ENCODE results near the gene RIMBP2.

Gene RIMBP2

DNA sequence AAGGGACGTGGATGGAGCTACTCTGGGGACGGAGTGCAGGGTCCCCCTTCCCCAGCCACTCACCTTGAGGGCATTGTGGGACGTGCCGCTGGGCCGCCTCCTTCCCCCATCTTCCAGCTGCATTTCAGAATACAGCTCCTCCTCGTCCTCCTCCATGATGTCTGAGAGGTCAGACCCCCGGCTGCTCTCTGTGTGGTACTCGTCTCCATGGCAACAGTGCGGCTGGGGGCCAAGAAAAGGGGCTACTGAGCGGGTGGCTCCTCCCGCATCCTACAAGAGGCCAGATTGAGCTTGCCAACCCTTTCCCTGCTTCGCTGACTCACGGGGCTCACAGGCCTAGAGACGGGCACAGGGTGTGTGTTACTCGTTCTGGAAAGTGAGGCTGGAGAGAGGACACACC lies 288.0 kb downstream of the RIMBP2 start:
- Histone ChIP-seq H3F3A (ENCODE audit: insufficient read depth, low read length) (no peaks in the 10 kb centered on the region), H3K79me2 (ENCODE audit: low read length) (no peaks in the 10 kb centered on the region), H3K27ac (ENCODE audit: low read length) (no peak overlapping the region), H2AFZ (ENCODE audit: low read length) (no peak overlapping the region), H3K4me3 (ENCODE audit: low read length) (no peak overlapping the region), H3K9ac (ENCODE audit: low read length) (no peak overlapping the region), H3K4me1 (ENCODE audit: low read length) (no peaks in the 10 kb centered on the region), H3K9me2 (replicated peaks; ENCODE audit: insufficient read depth, low read length) (no peaks in the 10 kb centered on the region), H3K9me3 (replicated peaks; ENCODE audit: insufficient read depth, low read length) (no peaks in the 10 kb centered on the region), H3K4me2 (ENCODE audit: low read depth, low read length) (no peak overlapping the region), H3K36me3 (replicated peaks; ENCODE audit: insufficient read depth, low read length) (no peaks in the 10 kb centered on the region), H4K20me1 (ENCODE audit: insufficient read depth, low read length) (no peaks in the 10 kb centered on the region), H3K27me3 (replicated peaks; ENCODE audit: insufficient read depth, low read length) (no peaks in the 10 kb centered on the region; the same call in 1 of the 2 replicates)
- TF ChIP-seq EZH2phosphoT487 (IDR thresholded peaks at IDR 0.05; ENCODE audit: low read length) (no peak), EZH2 (optimal IDR thresholded peaks at IDR 0.05; ENCODE audit: low read depth, low read length) (no peak)
- TF ChIP-seq, protein P1, sequence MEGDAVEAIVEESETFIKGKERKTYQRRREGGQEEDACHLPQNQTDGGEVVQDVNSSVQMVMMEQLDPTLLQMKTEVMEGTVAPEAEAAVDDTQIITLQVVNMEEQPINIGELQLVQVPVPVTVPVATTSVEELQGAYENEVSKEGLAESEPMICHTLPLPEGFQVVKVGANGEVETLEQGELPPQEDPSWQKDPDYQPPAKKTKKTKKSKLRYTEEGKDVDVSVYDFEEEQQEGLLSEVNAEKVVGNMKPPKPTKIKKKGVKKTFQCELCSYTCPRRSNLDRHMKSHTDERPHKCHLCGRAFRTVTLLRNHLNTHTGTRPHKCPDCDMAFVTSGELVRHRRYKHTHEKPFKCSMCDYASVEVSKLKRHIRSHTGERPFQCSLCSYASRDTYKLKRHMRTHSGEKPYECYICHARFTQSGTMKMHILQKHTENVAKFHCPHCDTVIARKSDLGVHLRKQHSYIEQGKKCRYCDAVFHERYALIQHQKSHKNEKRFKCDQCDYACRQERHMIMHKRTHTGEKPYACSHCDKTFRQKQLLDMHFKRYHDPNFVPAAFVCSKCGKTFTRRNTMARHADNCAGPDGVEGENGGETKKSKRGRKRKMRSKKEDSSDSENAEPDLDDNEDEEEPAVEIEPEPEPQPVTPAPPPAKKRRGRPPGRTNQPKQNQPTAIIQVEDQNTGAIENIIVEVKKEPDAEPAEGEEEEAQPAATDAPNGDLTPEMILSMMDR (IDR thresholded peaks at IDR 0.05; ENCODE audit: low read length): no peak
- no peak for DNase-seq

GRCh38 chr12:130427381-130427887 lies 288.7 kb downstream of the RIMBP2 start:
- no peak overlapping the region for H3K4me3 ChIP-seq (ENCODE audit: low read length)
- H4K20me1 ChIP-seq (ENCODE audit: insufficient read depth, low read length): no peaks in the 10 kb centered on the region
- H3K27me3 ChIP-seq (replicated peaks; ENCODE audit: insufficient read depth, low read length): no peaks in the 10 kb centered on the region; the same call in 1 of the 2 replicates
- no peaks in the 10 kb centered on the region for H3K36me3 ChIP-seq (replicated peaks; ENCODE audit: insufficient read depth, low read length)
- H3K9ac ChIP-seq (ENCODE audit: low read length): no peak overlapping the region
- no peak overlapping the region for H3K4me2 ChIP-seq (ENCODE audit: low read depth, low read length)
- no peaks in the 10 kb centered on the region for H3K9me2 ChIP-seq (replicated peaks; ENCODE audit: insufficient read depth, low read length)
- TF ChIP-seq EZH2phosphoT487 (IDR thresholded peaks at IDR 0.05; ENCODE audit: low read length) (no peak), EZH2 (optimal IDR thresholded peaks at IDR 0.05; ENCODE audit: low read depth, low read length) (no peak)
- TF ChIP-seq, protein P1 (IDR thresholded peaks at IDR 0.05; ENCODE audit: low read length): no peak
- no peaks in the 10 kb centered on the region for H3K79me2 ChIP-seq (ENCODE audit: low read length)
- H3K4me1 ChIP-seq (ENCODE audit: low read length): no peaks in the 10 kb centered on the region
- H2AFZ ChIP-seq (ENCODE audit: low read length): no peak overlapping the region
- no peaks in the 10 kb centered on the region for H3K9me3 ChIP-seq (replicated peaks; ENCODE audit: insufficient read depth, low read length)
- no peaks in the 10 kb centered on the region for H3F3A ChIP-seq (ENCODE audit: insufficient read depth, low read length)
- no peak overlapping the region for H3K27ac ChIP-seq (ENCODE audit: low read length)
- DNase-seq: no peak

- no peaks in the 10 kb centered on the region for H3F3A ChIP-seq (ENCODE audit: insufficient read depth, low read length)
- H3K9ac ChIP-seq (ENCODE audit: low read length): no peak overlapping the region
- DNase-seq: no peak
- H3K4me3 ChIP-seq (ENCODE audit: low read length): no peak overlapping the region
- no peak overlapping the region for H3K27ac ChIP-seq (ENCODE audit: low read length)
- H3K36me3 ChIP-seq (replicated peaks; ENCODE audit: insufficient read depth, low read length): no peaks in the 10 kb centered on the region
- no peaks in the 10 kb centered on the region for H3K9me2 ChIP-seq (replicated peaks; ENCODE audit: insufficient read depth, low read length)
- H4K20me1 ChIP-seq (ENCODE audit: insufficient read depth, low read length): no peaks in the 10 kb centered on the region
- H3K4me1 ChIP-seq (ENCODE audit: low read length): no peaks in the 10 kb centered on the region
- no peaks in the 10 kb centered on the region for H3K9me3 ChIP-seq (replicated peaks; ENCODE audit: insufficient read depth, low read length)
- no peaks in the 10 kb centered on the region for H3K79me2 ChIP-seq (ENCODE audit: low read length)
- no peak overlapping the region for H2AFZ ChIP-seq (ENCODE audit: low read length)
- no peak overlapping the region for H3K4me2 ChIP-seq (ENCODE audit: low read depth, low read length)
- H3K27me3 ChIP-seq (replicated peaks; ENCODE audit: insufficient read depth, low read length): no peaks in the 10 kb centered on the region; the same call in 1 of the 2 replicates
- no peak for TF ChIP-seq EZH2 (optimal IDR thresholded peaks at IDR 0.05; ENCODE audit: low read depth, low read length)
- no peak for TF ChIP-seq EZH2phosphoT487 (IDR thresholded peaks at IDR 0.05; ENCODE audit: low read length)
- TF ChIP-seq, protein P1 (IDR thresholded peaks at IDR 0.05; ENCODE audit: low read length): no peak
Observed at GRCh38 chr12:130425698-130426245, 290.3 kb downstream of the RIMBP2 start.
